Stimulated activated CD8-positive, alpha-beta memory T cell treated with anti-CD3 and anti-CD28 coated beads, Interleukin-7, amount 100 ng/mL, for 4 hours (primary cell): ENCODE data around the gene CALU.

Source experiments
- DNase-seq, 2 donors: peaks; one replicate each; pipeline ENCODE4 v3.0.0-alpha.2; 2020; ENCODE audit warnings: low read depth in 2 of 2

CALU gene

DNA sequence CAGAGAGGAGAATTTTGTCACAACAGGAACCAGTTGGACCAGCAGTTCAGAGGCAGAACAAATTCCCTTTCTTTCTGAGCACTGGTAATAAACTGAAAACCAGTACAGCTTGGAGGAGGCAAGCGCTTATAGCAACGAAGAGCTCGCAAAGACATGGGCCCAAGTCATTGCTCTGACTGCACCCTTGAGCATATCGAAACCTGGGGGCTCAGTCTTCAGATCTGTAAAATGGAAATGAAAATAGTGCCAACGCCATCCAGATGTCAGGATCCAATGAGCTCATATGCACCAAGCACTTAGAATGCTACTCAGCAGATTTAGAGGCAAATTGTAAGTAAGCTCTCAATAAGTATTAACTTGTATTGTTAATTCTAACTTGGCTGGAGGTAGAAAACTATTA is 14.4 kb upstream of the CALU start:
- DNase-seq, result no peak

DNA sequence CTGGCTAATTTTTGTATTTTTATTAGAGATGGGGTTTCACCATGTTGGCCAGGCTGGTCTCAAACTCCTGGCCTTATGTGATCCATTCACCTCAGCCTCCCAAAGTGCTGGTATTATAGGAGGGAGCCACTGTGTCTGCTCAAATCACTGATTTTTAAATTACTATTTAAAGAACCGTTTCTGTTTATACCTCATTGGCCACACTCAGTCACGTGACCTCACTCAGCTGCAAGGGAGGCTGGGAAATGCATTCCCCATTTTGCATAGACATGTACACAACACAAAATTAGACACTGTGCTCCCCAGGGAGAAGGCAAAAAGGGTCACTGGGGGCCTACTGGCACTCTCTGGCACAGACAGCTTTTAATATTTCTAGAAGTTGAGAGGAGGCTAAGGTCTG is 13.6 kb upstream of the CALU start:
- DNase-seq, result no peak

DNA sequence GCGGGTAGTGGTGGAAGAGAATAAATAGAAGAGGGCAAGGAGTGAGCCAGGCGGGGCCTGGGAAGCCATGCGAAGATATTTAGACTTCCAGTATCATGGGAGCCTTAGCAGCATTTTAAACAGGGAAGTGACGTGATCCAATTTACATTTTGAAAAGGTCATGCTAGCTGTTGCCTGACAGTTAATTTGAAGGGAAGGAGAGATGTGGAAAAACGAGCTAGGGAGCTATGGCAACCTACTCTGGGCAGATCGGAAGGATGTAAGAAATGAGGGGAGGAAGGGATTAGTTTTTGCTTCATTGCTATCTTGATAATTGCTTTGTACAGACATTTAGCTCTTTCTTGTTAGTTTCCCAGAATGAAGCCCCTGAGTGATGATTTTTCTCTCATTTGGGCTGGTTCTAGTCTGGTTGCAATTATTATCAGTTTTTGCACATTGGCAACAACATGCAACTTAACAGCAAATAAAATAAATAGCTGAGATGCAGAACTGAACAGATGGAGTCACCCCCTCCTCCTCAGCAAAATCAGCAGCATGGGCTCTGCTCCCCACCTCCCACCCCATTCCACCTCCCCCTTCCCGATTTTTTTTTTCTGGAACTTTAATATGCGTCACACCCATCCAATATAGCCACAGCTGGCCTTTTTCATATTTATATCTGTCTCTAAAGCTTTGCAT is 13.0 kb upstream of the CALU start:
- DNase-seq, result no peak

DNA sequence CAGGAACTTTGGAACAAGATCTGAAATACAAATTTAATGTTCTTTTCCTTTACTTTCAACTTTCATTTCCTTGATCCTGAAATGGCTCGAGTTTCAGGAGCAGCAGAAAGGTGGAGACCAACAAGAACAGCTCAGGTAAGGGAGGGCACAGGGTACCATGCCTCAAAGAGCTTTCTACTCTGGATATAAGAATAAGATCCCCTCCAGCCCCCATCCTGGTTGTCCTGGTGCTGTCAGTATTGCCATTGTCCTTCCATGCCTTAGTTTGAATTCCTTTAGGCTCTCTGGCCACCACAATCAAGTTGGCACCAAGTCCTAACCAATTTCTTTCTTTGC is 12.5 kb upstream of the CALU start:
- no peak for DNase-seq

DNA sequence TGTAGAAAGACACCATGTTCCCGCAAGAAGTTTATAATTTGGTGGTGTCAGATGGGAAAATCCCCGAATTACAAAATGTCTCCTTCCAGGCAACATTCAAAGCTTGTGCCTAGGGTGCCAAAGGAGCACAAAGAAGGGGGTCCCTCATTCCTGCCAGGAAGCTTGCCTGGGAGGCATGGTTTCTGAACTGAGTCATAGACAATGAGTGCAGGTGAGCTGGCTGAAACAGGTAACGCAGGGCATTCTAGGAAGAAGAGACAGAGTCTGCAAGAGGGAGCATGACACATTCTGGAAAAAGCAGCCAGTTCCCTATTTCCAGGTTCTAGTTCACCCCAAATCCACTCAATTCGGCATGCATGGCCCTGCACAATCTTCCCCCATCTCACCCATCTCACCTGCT is 11.9 kb upstream of the CALU start:
- no peak for DNase-seq

DNA sequence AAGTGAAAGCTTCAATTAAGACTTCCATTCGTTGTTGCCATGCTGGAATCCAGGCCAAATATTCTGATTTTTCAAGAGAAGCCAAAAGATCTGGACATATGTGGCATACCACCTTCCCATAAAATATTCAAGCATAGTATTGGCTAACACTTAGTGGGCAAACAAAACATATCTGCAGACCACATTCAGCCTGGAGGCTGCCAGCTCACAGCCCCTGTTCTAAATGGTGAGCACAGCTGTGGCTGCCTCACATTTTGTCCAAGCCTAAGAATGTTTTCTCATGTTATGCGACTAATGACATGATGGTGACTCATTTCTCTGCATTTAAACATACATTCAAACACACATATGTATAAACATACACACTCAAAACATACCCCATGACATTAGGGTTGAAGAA is 10.6 kb upstream of the CALU start:
- DNase-seq, result no peak

DNA sequence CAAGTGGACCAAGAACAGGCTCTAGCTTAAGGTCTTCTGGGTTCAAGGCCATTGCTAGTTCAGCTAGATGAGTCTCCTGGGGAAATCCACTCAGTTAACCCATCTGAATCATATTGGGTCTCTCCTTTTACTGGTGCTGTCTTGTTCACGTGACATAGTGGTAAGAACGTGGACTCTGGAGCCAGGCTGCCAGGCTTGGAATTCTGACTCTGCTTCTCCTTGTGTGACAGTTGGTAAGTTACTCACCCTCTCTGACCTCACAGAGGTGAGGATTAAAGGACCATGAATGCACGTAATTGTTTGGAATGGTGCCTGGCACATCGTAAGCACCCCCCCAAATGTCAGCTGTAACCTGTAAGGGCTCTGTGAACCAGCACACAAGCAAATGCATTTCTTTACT is 9.7 kb upstream of the CALU start:
- no peak for DNase-seq

DNA sequence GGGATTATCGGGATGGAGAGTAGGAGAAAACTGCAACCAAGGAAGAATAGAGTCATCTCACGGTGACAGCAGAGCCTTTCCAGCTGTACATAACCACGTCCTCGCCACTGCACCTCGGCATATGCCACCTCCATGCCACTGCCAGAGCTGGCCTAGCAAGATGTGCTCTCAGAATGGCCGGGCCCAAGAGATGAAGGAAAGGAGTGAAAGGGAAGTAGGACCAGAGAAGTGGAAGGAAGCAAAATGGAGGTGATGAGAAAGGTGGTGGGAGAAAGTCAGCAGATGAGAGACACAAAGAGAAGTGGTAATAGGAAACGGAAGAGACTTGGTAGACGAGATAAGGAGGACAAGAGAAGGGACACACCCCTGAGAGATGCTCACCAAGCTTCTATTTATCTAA is 8.0 kb upstream of the CALU start:
- no peak for DNase-seq

DNA sequence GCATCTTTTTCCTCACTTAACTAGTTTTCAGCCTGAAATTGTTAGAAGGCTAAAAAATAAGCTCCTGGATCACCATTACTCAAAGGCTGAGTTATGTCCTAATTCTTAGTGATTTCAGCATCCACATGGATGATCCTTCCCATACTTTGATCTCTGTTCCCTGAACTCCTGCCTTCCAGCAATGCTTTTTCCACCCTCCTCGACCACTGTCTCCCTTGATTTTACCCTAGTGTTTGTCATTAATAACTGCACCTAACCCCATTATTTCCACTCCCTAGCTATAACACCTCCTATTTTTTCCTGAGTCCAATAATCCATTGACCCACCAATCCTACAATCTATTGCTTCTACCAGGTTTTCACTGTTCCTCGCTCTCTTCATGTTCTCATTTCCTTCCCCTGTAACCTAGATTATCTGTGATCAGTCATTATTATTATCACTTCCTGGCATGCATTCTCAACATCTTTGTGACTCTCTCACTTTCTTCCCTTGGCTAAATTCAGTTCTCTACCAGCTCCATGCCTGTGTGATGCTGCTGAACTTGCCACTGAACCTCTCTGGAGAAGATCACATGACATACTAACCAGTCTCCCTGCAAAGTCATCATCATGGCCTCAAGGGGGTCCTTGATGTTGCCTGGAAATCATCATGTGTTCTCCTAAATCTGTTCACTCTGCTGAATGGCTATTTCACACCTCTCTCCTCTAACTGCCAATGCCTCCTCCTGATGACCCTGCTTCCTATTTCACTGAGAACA is 6.5 kb upstream of the CALU start:
- DNase-seq, result no peak

DNA sequence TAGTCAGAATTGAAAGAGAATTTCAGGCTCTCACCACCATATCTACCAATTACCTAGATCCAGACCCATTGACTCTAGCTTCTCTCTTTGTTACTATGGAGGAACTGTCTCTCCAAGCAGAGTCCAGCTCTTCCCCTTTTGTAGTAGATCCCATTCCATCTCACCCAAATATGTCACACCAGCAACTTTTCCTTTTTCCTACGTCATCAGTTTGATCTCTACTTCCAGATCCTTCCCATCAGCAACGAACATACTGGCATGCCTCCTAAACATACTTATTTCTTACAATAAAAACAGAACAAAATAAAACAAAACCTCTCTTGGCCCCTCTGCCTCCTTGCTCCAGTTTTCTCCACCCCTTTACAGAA is 5.9 kb upstream of the CALU start:
- DNase-seq, result no peak

DNA sequence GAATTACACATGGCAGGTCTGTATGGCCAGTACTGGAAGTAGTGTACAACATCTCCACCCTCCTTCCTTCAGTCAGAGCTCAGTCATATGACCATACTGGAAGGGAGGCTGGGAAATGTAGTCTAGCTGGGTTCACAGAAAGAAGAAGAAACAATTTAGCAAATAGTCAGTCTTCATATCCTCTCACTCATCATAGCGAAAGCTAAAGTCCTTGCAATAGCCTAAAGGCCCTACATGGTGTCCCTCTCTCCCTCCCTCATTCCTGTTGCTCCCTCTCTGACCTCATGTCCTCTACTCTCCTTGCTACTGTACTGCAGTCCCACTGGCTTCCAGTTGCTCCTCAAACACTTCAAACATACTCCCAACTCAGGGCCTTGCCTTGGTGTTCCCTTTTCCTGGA is 4.3 kb upstream of the CALU start:
- no peak for DNase-seq

DNA sequence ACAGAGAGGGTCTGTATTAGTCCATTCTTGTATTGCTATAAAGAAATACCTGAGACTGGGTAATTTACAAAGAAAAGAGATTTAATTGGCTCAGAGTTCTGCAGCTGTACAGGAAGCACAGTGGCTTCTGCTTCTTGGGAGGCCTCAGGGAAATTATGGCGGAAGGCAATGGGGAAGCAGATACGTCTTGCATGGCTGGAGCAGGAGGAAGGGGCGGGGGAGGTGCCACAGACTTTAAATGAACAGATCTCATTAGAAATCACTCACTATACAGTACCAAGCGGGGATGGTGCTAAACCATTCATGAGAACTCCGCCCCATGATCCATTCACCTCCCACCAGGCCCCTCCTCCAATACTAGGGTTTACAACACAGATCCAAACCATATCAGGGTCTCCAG is 3.7 kb upstream of the CALU start:
- DNase-seq, result no peak

DNA sequence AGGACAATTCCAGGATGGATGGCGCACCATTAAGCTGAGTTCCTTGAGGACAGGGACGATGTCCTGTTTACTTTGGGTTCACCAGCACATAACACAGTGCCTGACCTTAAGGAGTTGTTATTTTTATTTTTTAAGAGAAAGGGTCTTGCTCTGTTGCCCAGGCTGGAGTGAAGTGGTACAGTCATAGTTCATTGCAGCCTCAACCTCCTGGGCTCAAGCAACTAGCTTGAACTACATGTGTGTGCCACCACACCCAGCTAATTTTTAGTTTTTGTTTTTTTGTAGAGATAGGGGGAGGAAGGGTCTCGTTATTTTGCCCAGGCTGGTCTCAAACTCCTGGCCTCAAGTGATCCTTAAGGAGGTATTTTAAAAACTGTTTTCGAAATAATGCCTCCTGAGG is 1.7 kb upstream of the CALU start:
- no peak for DNase-seq

DNA sequence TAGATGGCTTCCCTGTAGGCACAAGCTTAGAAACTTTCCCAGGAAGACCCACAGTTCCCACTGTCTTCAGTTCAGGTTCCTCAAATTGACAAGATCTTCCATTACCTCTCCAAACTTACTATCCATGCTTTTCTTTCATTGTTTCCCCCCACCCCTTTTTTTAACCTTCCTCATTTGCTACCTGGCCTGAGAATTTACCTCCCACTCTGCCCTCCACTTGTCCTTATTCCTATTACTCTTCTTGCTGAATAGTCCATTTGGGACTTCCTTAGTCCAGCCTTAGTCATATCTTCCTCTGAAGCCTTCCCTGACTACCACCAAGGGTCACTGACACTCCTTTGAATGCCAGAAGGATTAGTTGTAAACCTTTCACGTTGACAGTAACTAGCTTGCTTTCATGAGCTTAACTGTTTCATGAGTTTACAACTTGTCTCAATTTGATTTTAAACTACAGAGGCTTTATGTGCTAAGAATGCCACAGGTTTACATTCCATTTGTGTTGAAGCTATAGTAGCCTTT is 1.2 kb upstream of the CALU start:
- no peak for DNase-seq

DNA sequence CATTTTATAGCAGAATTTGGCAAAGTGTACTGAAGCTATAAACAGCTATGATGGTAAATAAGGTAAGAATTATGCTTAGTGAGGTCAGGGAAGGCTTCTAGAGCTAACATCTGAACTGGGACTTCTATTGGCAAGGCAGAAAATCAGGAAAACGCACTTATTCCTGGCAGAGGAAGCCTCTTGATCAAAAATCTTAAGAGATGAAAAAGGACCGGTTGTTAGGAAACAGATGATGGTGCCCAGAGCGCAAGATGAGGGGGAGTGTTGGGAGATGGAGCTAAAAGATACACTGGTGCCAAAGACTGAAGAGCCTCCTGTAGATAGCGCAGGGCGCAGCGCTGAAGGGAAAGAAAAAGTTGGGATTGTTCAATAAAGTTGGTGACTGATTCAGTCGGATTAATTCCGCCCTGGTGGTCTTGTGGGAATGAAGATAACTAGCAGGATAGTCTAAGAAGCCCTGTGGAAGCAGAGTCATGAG is 550 bp upstream of the CALU start:
- no peak for DNase-seq

DNA sequence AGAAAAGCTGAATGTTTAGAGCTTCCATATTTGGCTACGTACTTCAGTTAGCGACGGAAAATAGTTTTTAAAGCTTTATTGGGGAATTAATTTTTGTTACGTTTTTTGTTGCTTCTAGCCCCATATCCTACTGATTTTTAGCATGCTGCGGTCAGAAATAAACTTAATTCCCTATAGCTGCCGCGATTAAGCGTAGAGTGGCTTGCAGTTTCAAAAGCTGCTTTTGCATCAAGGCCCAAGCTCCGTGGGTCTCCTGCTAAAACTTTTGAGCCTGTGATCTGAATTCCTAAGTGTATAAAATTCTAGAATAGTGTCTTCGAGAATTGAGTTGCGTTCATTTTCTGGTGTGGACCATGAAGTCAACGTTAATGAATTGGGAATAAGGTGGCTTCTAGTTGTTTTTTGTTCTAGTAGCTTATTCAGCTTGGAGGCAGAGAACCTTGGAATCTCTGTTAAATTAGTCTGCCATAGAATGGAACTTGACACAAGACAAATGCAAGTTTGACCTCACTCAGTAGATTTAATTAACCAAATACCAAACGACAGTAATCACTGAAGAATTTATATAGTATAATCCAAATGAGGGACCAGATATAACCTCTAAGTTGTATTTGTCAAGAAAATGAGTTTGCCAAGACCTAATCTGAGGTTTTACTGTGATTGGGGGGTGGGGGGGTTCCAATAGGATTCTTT is 977 bp downstream of the CALU start:
- DNase-seq, result no peak

DNA sequence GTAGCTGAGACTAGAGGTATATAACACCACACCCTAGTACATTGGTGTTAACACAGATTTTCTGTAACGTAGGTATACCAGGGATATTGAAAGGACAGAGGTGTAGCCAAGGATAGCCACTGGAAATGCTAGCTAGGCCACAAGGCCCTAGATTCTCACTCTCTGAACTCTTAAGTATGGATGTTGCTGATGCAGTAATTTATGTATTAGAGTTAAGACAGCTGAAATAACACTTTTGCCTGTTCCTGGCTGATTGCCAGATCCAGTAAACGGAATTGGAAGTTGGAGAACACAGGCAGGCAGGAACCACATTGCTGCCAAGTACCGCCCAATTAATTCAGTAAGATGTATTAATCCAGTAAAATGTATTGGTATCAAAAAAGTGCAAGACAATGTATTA is 1.8 kb downstream of the CALU start:
- DNase-seq, result no peak

DNA sequence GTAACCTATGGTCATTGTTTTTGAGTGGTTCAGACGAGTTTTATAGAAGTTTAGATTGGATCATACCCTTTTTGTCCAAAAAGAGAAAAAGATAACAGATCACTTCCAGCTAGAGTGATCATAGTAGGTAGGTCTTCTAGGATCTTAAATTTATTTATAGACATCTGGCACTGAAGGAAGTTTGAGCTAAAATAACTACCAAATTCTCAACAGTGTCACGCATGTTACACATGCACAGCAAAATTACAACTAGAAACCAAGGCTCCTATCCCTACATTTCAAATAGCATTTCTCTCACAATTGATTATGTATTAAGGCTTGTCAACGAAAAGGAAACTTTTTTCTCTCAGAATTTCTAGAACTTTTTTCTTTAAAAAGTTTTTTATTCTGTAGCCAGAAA is 2.3 kb downstream of the CALU start:
- DNase-seq, result no peak

DNA sequence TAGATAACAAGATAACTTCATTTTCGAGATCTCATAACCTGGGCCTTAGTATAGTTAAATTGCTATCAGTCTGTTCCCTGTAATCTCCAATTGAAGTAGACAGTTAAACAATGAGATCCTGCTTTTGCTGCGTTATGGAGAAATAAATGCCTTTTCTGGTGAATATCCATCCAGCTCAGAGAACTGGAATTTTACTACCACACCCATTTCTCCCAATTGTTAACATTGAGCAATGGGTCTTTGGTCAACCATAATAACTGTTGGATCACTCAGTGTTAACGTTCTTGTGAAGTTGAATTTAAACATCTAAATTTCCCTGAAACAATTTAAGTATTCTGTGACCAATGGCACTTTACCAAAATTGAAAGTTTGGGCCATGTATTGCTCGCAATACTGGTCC is 3.0 kb downstream of the CALU start:
- DNase-seq, result no peak

DNA sequence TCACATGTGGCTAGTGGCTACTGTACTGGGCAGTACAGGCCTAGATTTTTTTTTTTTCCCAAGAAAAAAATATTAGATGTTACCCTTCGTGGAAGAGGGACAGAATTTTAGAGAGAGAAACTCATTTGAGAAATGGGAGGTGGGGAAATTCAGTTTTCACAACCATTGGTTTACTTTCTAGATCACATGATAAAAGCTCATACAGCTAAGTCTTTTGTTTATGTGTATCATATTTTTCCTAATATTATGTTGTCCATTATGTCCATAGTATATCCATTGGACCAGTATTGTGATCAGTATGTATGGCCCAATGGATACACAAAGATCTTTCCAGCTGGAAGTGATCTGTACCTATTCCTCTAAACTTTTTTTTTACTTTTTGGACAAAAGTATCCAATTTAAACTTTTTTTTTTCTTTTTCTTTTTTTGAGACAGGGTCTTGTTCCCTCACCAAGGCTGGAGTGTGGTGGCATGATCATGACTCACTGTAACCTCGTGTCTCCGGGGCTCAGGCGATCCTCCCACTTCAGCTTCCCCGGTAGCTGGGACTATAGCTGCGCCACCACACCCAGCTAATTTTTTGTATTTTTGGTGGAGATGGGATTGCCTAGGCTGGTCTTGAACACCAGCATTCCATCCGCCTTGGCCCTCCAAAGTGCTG is 4.1 kb downstream of the CALU start:
- no peak for DNase-seq

DNA sequence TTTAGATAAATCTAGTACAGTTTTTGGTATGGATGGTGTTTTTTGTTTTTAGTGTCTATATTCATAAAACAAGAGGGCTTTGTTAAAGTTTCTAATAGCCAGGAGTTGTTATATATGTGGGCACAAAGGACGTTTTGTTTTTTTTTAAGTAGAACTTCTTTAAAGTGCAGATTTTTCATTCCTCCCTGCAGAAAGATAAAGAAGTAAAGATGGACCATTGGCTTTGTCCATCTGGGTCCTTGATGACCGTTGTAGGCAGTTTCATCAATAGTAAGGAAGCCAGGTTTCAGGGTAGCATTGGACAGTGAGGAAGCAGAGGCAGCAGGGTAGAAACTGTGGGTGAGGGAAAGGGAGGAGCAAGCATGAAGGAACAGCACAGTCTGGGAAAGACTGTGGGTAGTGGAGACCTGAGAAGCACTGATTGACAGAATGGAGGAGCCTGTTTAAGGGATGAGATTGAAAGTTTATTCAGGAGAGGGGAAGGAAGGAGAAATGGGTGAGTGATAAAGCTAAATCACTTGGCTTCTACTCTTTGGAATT is 5.3 kb downstream of the CALU start:
- no peak for DNase-seq

DNA sequence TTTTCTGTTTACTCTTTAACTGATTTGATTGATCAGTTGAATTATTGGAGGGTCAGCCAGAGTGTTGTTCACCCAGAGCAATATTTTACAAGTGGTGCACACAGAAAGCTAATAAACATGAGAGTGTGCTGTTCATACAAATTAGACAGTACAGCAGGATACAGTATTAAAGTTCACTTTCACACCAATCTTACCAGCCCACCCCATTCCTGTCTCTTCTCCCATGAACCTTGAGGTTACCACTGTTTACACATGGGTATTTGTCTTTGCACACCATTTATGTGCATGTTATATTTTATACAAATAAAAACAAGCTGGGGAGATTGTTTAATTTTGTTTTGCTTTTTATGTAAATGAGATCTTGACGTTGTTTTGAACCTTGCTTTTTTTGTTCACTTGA is 6.5 kb downstream of the CALU start:
- no peak for DNase-seq
